ENCODE measurements around the gene TPD52L2.
"Not testable (repeated sequence)": the region's sequence is repeated elsewhere in the genome, so short reads cannot be mapped to it uniquely, and the experiment has no call there.

TPD52L2 gene

GRCh38 chr20:63857764-63858392 is 7.2 kb upstream of the TPD52L2 start:
- no peak for DNase-seq

- peak; percentile 16 for DNase-seq
Observed at GRCh38 chr20:63858393-63859165, 6.5 kb upstream of the TPD52L2 start.

GRCh38 chr20:63859166-63859699 is 5.8 kb upstream of the TPD52L2 start:
- DNase-seq: no peak

GRCh38 chr20:63860325-63861051 is 4.6 kb upstream of the TPD52L2 start:
- no peak for DNase-seq

- DNase-seq: no peak
Observed at GRCh38 chr20:63861365-63861934, 3.6 kb upstream of the TPD52L2 start, which contains the start of gene ABHD16B. ABHD16B (plus strand) TSS chr20:63861498; CDS start chr20:63861541, 43 bp downstream.

GRCh38 chr20:63861981-63862901 is 2.8 kb upstream of the TPD52L2 start:
- DNase-seq: no peak

GRCh38 chr20:63863021-63863797 is 1.9 kb upstream of the TPD52L2 start:
- DNase-seq: no peak

- DNase-seq: peak; percentile 86
Observed at GRCh38 chr20:63863798-63864544, 1.1 kb upstream of the TPD52L2 start.

- DNase-seq: no peak
Observed at GRCh38 chr20:63864545-63864977, 509 bp upstream of the TPD52L2 start.

GRCh38 chr20:63867042-63867441 is 2.0 kb downstream of the TPD52L2 start:
- DNase-seq: not testable (repeated sequence)

GRCh38 chr20:63868264-63868663 is 3.2 kb downstream of the TPD52L2 start:
- DNase-seq: no peak

- peak; percentile 43 for DNase-seq
Observed at GRCh38 chr20:63873477-63873971, 8.5 kb downstream of the TPD52L2 start.

- not testable (repeated sequence) for DNase-seq
Observed at GRCh38 chr20:63874241-63874640, 9.2 kb downstream of the TPD52L2 start.

GRCh38 chr20:63876489-63877036 is 11.5 kb downstream of the TPD52L2 start:
- no peak for DNase-seq

GRCh38 chr20:63877755-63878470 is 12.8 kb downstream of the TPD52L2 start:
- DNase-seq: no peak

GRCh38 chr20:63878899-63879663 is 14.0 kb downstream of the TPD52L2 start:
- no peak for DNase-seq

- DNase-seq: not testable (repeated sequence)
Observed at GRCh38 chr20:63880901-63881300, 15.8 kb downstream of the TPD52L2 start.

All from CD4-positive, alpha-beta T cell treated with Interleukin-17A for 4 hours (primary cell).